ENCODE measurements around the gene ATE1. TPM values are rescaled to one million over a fixed set of nuclear protein-coding genes. Genes with fewer than 3 reads are reported as not detected.
"Not testable (repeated sequence)": the region's sequence is repeated elsewhere in the genome, so short reads cannot be mapped to it uniquely, and the experiment has no call there.

The ATE1 gene
- total RNA-seq, 1 donor from 2014 or later: 38.4 TPM

- DNase-seq (ENCODE audit: low spot score): no peak
Observed at GRCh38 chr10:121832647-121833046, 95.2 kb downstream of the ATE1 start.

- DNase-seq (ENCODE audit: low spot score): no peak
Observed at GRCh38 chr10:121831777-121832176, 96.1 kb downstream of the ATE1 start.

GRCh38 chr10:121831237-121831636 lies 96.6 kb downstream of the ATE1 start:
- no peak for DNase-seq (ENCODE audit: low spot score)

GRCh38 chr10:121830101-121830500 lies 97.7 kb downstream of the ATE1 start:
- DNase-seq (ENCODE audit: low spot score): no peak

GRCh38 chr10:121828045-121828444 lies 99.8 kb downstream of the ATE1 start:
- no peak for DNase-seq (ENCODE audit: low spot score)

GRCh38 chr10:121826773-121827172 lies 101.1 kb downstream of the ATE1 start:
- not testable (repeated sequence) for DNase-seq (ENCODE audit: low spot score)

GRCh38 chr10:121823993-121824463 lies 103.8 kb downstream of the ATE1 start:
- no peak for DNase-seq (ENCODE audit: low spot score)

GRCh38 chr10:121822724-121823123 lies 105.1 kb downstream of the ATE1 start:
- DNase-seq (ENCODE audit: low spot score): no peak

GRCh38 chr10:121822180-121822579 lies 105.7 kb downstream of the ATE1 start:
- no peak for DNase-seq (ENCODE audit: low spot score)

- no peak for DNase-seq (ENCODE audit: low spot score)
Observed at GRCh38 chr10:121819049-121819448, 108.8 kb downstream of the ATE1 start.

- DNase-seq (ENCODE audit: low spot score): no peak
Observed at GRCh38 chr10:121818599-121818998, 109.2 kb downstream of the ATE1 start.

GRCh38 chr10:121816197-121816596 lies 111.6 kb downstream of the ATE1 start:
- DNase-seq (ENCODE audit: low spot score): no peak

- DNase-seq (ENCODE audit: low spot score): no peak
Observed at GRCh38 chr10:121813857-121814256, 114.0 kb downstream of the ATE1 start.

GRCh38 chr10:121813211-121813815 lies 114.5 kb downstream of the ATE1 start:
- no peak for DNase-seq (ENCODE audit: low spot score)

- no peak for DNase-seq (ENCODE audit: low spot score)
Observed at GRCh38 chr10:121812031-121812430, 115.8 kb downstream of the ATE1 start.

GRCh38 chr10:121811386-121811785 lies 116.4 kb downstream of the ATE1 start:
- DNase-seq (ENCODE audit: low spot score): no peak

- DNase-seq (ENCODE audit: low spot score): no peak
Observed at GRCh38 chr10:121808835-121809234, 119.0 kb downstream of the ATE1 start.

- no peak for DNase-seq (ENCODE audit: low spot score)
Observed at GRCh38 chr10:121804460-121804859, 123.4 kb downstream of the ATE1 start.

GRCh38 chr10:121803611-121804010 lies 124.2 kb downstream of the ATE1 start:
- no peak for DNase-seq (ENCODE audit: low spot score)

GRCh38 chr10:121800831-121801230 lies 127.0 kb downstream of the ATE1 start:
- DNase-seq (ENCODE audit: low spot score): no peak

GRCh38 chr10:121800146-121800545 lies 127.7 kb downstream of the ATE1 start:
- DNase-seq (ENCODE audit: low spot score): no peak

- no peak for DNase-seq (ENCODE audit: low spot score)
Observed at GRCh38 chr10:121797490-121797889, 130.3 kb downstream of the ATE1 start.

GRCh38 chr10:121796342-121796741 lies 131.5 kb downstream of the ATE1 start:
- no peak for DNase-seq (ENCODE audit: low spot score)

- no peak for DNase-seq (ENCODE audit: low spot score)
Observed at GRCh38 chr10:121792198-121792597, 135.6 kb downstream of the ATE1 start.
